Measurements from ENCODE around the gene KLK8. TPM values are rescaled to one million over a fixed set of nuclear protein-coding genes. Genes with fewer than 3 reads are reported as not detected.

The KLK8 gene
- total RNA-seq, 2 donors from 2014 or later = 1.1 TPM; not detected in 1

DNA sequence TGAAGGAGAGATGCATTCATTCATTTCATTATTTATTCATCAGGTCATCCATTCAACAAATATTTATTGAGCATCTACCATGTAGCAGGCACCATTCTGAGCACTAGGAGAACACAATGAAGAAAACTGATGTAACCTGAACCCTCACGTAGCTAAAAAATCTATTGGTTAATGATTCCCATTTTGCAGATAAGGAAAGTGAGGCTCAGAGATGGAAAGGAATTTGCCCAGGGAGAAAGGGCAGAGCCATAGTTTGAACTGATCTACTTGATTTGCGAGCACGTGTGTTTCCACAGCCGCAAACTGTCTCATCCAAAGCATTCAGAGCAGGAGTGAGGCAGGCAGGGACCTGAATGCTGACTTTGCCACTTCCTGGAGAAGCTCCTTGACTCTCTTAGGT is 2.7 kb downstream of the KLK8 start:
- no peak overlapping the region for H3K27ac ChIP-seq (ENCODE audit: low read depth, low read length)
- no peak for TF ChIP-seq CTCF (conservative IDR thresholded peaks at IDR 0.05)
- no peak overlapping the region for H3K4me3 ChIP-seq (ENCODE audit: low read length)
- Mint-ChIP-seq H3K36me3 (ENCODE audit: low read depth) (no peaks in the 10 kb centered on the region), H3K27me3 (ENCODE audit: insufficient read depth) (peaks cover 43% of the 10 kb centered on the region), H3K9me3 (peaks cover 2% of the 10 kb centered on the region), H3K27ac (no peak overlapping the region), H3K4me3 (no peak overlapping the region), H3K4me1 (peaks cover 14% of the 10 kb centered on the region)
- no peaks in the 10 kb centered on the region for H3K9me3 ChIP-seq (ENCODE audit: control insufficient read depth, low read length)
- no peaks in the 10 kb centered on the region for H3K4me1 ChIP-seq (ENCODE audit: control insufficient read depth, insufficient read depth, low read length)
- H3K9ac ChIP-seq (ENCODE audit: extremely low read depth, low read length, poor library complexity, severe bottlenecking) = no peak overlapping the region
- peaks cover 8% of the 10 kb centered on the region for H3K27me3 ChIP-seq (ENCODE audit: control insufficient read depth, insufficient read depth, low read length, poor library complexity, severe bottlenecking)
- 72 to 90% methylated on average over 4 of the region's 4 CpGs for WGBS, 2 experiments (ENCODE audit: insufficient coverage in 1 of 2, insufficient read length in 1 of 2)
- DNase-seq = no peak
- H3K36me3 ChIP-seq (ENCODE audit: control insufficient read depth, insufficient read depth, low read length) = no peaks in the 10 kb centered on the region

GRCh38 chr19:50998061-50998460 is 3.3 kb downstream of the KLK8 start:
- peaks cover 8% of the 10 kb centered on the region for H3K27me3 ChIP-seq (ENCODE audit: control insufficient read depth, insufficient read depth, low read length, poor library complexity, severe bottlenecking)
- no peak overlapping the region for H3K27ac ChIP-seq (ENCODE audit: low read depth, low read length)
- H3K4me3 Mint-ChIP-seq = no peak overlapping the region
- 73 to 77% methylated on average over 2 to 4 of the region's 5 CpGs for WGBS, 2 experiments (ENCODE audit: insufficient coverage in 1 of 2, insufficient read length in 1 of 2)
- peaks cover 2% of the 10 kb centered on the region for H3K9me3 Mint-ChIP-seq
- H3K27me3 Mint-ChIP-seq (ENCODE audit: insufficient read depth) = peaks cover 41% of the 10 kb centered on the region
- H3K36me3 Mint-ChIP-seq (ENCODE audit: low read depth) = no peaks in the 10 kb centered on the region
- no peak overlapping the region for H3K27ac Mint-ChIP-seq
- H3K4me1 Mint-ChIP-seq = peaks cover 14% of the 10 kb centered on the region
- no peak overlapping the region for H3K4me3 ChIP-seq (ENCODE audit: low read length)
- no peak overlapping the region for H3K9ac ChIP-seq (ENCODE audit: extremely low read depth, low read length, poor library complexity, severe bottlenecking)
- H3K36me3 ChIP-seq (ENCODE audit: control insufficient read depth, insufficient read depth, low read length) = no peaks in the 10 kb centered on the region
- TF ChIP-seq CTCF (conservative IDR thresholded peaks at IDR 0.05) = no peak
- no peaks in the 10 kb centered on the region for H3K9me3 ChIP-seq (ENCODE audit: control insufficient read depth, low read length)
- no peaks in the 10 kb centered on the region for H3K4me1 ChIP-seq (ENCODE audit: control insufficient read depth, insufficient read depth, low read length)
- no peak for DNase-seq

DNA sequence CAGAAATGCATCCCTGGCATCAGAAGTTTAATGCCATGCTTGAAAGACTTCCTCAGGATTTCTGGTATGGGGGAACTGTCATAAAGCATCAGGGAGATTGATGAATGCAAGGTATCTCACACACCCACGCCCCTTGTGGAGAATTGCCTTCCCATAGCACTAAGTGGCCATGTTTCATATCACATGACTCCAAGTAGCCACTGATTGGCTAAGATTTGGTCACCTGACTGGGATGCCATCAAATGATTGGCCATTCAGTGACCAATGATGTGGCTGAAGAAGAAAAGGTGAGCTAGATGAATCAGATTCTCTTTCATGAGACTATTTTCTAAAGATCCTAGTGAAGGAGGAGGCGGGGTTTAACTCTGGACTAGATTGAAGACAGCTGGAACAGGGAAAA is 7.3 kb downstream of the KLK8 start:
- no peaks in the 10 kb centered on the region for H3K4me1 Mint-ChIP-seq
- H3K27me3 ChIP-seq (ENCODE audit: control insufficient read depth, insufficient read depth, low read length, poor library complexity, severe bottlenecking) = peaks cover 10% of the 10 kb centered on the region
- no peak overlapping the region for H3K27ac Mint-ChIP-seq
- WGBS, 2 experiments (ENCODE audit: insufficient coverage in 1 of 2, insufficient read length in 1 of 2) = 83 to 100% methylated on average over 2 of the region's 2 CpGs
- H3K9ac ChIP-seq (ENCODE audit: extremely low read depth, low read length, poor library complexity, severe bottlenecking) = no peak overlapping the region
- H3K27ac ChIP-seq (ENCODE audit: low read depth, low read length) = no peak overlapping the region
- peaks cover 2% of the 10 kb centered on the region for H3K9me3 Mint-ChIP-seq
- no peak overlapping the region for H3K4me3 Mint-ChIP-seq
- peak; percentile 59 for DNase-seq
- H3K27me3 Mint-ChIP-seq (ENCODE audit: insufficient read depth) = peaks cover 39% of the 10 kb centered on the region
- no peaks in the 10 kb centered on the region for H3K9me3 ChIP-seq (ENCODE audit: control insufficient read depth, low read length)
- H3K36me3 Mint-ChIP-seq (ENCODE audit: low read depth) = no peaks in the 10 kb centered on the region
- no peak for TF ChIP-seq CTCF (conservative IDR thresholded peaks at IDR 0.05)
- H3K4me3 ChIP-seq (ENCODE audit: low read length) = no peak overlapping the region
- no peaks in the 10 kb centered on the region for H3K36me3 ChIP-seq (ENCODE audit: control insufficient read depth, insufficient read depth, low read length)
- H3K4me1 ChIP-seq (ENCODE audit: control insufficient read depth, insufficient read depth, low read length) = no peaks in the 10 kb centered on the region

Data from endodermal cell (in vitro differentiated cells).